ENCODE results near the gene HMG20A.

DNA sequence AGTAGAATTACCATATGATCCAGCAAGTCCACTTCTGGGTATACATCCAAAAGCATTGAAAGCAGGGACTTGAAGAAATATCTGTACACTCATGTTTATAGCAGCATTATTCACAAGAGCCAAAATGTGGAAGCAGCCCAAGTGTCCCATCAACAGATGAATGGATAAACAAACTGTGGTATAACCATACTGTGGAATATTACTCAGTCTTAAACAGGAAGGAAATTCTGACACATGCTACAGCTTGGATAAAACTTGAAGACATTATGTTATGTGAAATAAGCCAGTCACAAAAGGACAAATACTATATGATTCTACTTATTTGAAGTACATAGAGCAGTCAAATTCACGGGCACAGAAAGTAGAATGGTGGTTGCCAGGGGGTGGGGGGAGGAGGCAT is 91.2 kb downstream of the HMG20A start:
- TF ChIP-seq, protein P1, sequence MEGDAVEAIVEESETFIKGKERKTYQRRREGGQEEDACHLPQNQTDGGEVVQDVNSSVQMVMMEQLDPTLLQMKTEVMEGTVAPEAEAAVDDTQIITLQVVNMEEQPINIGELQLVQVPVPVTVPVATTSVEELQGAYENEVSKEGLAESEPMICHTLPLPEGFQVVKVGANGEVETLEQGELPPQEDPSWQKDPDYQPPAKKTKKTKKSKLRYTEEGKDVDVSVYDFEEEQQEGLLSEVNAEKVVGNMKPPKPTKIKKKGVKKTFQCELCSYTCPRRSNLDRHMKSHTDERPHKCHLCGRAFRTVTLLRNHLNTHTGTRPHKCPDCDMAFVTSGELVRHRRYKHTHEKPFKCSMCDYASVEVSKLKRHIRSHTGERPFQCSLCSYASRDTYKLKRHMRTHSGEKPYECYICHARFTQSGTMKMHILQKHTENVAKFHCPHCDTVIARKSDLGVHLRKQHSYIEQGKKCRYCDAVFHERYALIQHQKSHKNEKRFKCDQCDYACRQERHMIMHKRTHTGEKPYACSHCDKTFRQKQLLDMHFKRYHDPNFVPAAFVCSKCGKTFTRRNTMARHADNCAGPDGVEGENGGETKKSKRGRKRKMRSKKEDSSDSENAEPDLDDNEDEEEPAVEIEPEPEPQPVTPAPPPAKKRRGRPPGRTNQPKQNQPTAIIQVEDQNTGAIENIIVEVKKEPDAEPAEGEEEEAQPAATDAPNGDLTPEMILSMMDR (IDR thresholded peaks at IDR 0.05), result no peak
- TF ChIP-seq POLR2AphosphoS5 (IDR thresholded peaks at IDR 0.05; ENCODE audit: low read depth, low read length), result no peak

All from Panc1 (cell line).